ENCODE measurements around the gene LPIN2. TPM values are rescaled to one million over a fixed set of nuclear protein-coding genes. Genes with fewer than 3 reads are reported as not detected.
"Not testable (repeated sequence)": the region's sequence is repeated elsewhere in the genome, so short reads cannot be mapped to it uniquely, and the experiment has no call there.

The LPIN2 gene
- total and polyA plus RNA-seq, 3 donors from 2014 or later: 56.0 to 141 (median 109) TPM

DNA sequence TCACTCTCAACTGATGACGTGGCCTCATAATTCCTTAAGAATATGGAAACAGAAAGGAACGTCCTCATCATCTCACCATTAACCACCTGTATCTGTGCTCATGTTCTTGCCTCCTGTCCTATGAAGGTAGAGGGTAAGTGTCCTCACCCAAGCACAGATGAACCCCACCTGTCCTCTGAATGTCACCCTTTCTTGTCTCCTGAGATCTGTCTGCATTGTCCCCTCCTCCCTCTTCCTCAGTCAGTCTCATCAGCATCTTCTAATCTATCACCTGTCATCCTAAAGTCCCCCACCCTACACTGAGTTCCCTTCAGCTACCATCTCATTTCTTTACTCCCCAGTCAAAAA, 39.4 kb upstream of the LPIN2 start:
- Histone ChIP-seq H3K27me3 (no peaks in the 10 kb centered on the region), H3K4me3 (no peak overlapping the region), H3K4me1 (peaks cover 6% of the 10 kb centered on the region), H3K36me3 (ENCODE audit: low read depth, missing control alignments) (no peaks in the 10 kb centered on the region), H3K27ac (no peak overlapping the region), H3K9me3 (no peaks in the 10 kb centered on the region)
- intact Hi-C loops (cut with DNase I; ENCODE audit: low total_unique reads): no loop called here
- WGBS, 2 donors: 67 to 81% methylated on average over 2 of the region's 2 CpGs
- no peak for DNase-seq
- TF ChIP-seq, protein P1, sequence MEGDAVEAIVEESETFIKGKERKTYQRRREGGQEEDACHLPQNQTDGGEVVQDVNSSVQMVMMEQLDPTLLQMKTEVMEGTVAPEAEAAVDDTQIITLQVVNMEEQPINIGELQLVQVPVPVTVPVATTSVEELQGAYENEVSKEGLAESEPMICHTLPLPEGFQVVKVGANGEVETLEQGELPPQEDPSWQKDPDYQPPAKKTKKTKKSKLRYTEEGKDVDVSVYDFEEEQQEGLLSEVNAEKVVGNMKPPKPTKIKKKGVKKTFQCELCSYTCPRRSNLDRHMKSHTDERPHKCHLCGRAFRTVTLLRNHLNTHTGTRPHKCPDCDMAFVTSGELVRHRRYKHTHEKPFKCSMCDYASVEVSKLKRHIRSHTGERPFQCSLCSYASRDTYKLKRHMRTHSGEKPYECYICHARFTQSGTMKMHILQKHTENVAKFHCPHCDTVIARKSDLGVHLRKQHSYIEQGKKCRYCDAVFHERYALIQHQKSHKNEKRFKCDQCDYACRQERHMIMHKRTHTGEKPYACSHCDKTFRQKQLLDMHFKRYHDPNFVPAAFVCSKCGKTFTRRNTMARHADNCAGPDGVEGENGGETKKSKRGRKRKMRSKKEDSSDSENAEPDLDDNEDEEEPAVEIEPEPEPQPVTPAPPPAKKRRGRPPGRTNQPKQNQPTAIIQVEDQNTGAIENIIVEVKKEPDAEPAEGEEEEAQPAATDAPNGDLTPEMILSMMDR (IDR thresholded peaks at IDR 0.05): no peak

DNA sequence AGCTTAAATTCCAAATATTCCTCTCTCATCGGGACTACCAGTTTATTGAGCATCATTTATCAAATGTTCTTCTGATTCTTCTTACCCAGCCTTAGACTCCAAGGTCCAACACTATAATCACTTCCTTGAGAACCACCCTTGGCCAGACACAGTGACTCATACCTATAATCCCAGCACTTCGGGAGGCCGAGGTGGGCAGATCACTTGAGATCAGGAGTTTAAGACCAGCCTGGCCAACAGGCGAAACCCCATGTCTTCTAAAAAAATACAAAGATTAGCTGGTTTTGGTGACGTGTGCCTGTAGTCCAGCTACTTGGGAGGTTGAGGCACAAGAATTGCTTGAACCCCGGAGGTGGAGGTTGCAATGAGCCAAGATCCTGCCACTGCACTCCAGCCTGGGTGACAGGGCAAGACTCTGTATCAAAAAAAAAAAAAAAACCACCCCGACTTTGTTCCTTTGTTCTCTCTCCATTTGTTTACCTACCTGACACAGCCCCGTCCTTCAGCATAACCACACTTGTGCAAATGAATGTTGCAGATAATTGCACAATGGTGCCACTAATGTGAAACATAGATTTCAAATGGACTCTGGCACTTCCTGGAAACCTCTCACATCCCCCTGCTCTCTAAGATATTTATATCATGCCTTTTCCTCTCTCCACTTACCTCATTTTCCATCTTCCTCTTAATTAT, 38.9 kb upstream of the LPIN2 start:
- no peak overlapping the region for H3K27ac ChIP-seq
- no peak for DNase-seq
- H3K4me3 ChIP-seq: no peak overlapping the region
- H3K4me1 ChIP-seq: peaks cover 6% of the 10 kb centered on the region
- no peaks in the 10 kb centered on the region for H3K36me3 ChIP-seq (ENCODE audit: low read depth, missing control alignments)
- TF ChIP-seq, protein P1 (IDR thresholded peaks at IDR 0.05): no peak
- TF ChIP-seq POLR2A (IDR thresholded peaks at IDR 0.05): no peak
- intact Hi-C loops (cut with DNase I; ENCODE audit: low total_unique reads): no loop called here
- no peaks in the 10 kb centered on the region for H3K27me3 ChIP-seq
- WGBS, 2 donors: 91 to 94% methylated on average over 8 of the region's 8 CpGs
- H3K9me3 ChIP-seq: no peaks in the 10 kb centered on the region

DNA sequence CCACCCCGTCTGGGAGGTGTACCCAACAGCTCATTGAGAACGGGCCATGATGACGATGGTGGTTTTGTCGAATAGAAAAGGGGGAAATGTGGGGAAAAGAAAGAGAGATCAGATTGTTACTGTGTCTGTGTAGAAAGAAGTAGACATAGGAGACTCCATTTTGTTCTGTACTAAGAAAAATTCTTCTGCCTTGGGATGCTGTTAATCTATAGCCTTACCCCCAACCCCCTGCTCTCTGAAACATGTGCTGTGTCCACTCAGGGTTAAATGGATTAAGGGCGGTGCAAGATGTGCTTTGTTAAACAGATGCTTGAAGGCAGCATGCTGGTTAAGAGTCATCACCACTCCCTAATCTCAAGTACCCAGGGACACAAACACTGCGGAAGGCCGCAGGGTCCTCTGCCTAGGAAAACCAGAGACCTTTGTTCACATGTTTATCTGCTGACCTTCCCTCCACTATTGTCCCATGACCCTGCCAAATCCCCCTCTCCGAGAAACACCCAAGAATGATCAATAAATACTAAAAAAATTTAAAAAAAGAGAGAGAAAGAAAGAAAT, 37.0 kb upstream of the LPIN2 start:
- H3K27me3 ChIP-seq; H3K4me1 ChIP-seq; DNase-seq; H3K9me3 ChIP-seq; H3K36me3 ChIP-seq (ENCODE audit: low read depth, missing control alignments); H3K4me3 ChIP-seq; H3K27ac ChIP-seq; intact Hi-C loops (cut with DNase I; ENCODE audit: low total_unique reads): not testable (repeated sequence)
- WGBS, 2 donors: 70 to 76% methylated on average over 3 to 4 of the region's 8 CpGs

GRCh38 chr18:3048820-3049349, 35.9 kb upstream of the LPIN2 start:
- WGBS, 2 donors: 85 to 99% methylated on average over 3 of the region's 3 CpGs
- no peaks in the 10 kb centered on the region for H3K27me3 ChIP-seq
- H3K9me3 ChIP-seq: no peaks in the 10 kb centered on the region
- H3K4me1 ChIP-seq: peaks cover 12% of the 10 kb centered on the region
- no peak overlapping the region for H3K27ac ChIP-seq
- H3K36me3 ChIP-seq (ENCODE audit: low read depth, missing control alignments): no peaks in the 10 kb centered on the region
- intact Hi-C loops (cut with DNase I; ENCODE audit: low total_unique reads): no loop called here
- H3K4me3 ChIP-seq: no peak overlapping the region
- no peak for DNase-seq
- TF ChIP-seq, protein P1 (IDR thresholded peaks at IDR 0.05): no peak
- no peak for TF ChIP-seq POLR2A (IDR thresholded peaks at IDR 0.05)

DNA sequence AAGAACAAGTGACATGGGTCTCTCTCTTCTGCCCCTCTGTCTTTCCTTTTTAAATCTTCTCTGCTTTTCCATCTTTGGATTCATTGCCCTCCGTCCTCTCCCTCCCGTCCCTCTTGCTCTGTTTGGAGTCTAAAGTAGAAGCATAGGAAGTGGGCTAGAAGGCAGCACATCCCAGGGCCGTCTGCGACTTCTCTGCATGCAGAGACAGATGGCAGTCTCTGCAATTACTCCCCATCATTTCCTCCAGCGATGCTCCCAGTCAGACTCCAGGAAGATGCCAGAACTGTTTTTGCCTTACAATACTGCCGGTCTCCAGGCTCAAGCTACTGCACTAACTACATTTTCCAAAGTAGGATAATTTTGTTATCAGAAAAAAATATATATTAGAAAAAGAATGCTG, 35.2 kb upstream of the LPIN2 start:
- Histone ChIP-seq H3K4me1 (peaks cover 12% of the 10 kb centered on the region), H3K36me3 (ENCODE audit: low read depth, missing control alignments) (no peaks in the 10 kb centered on the region), H3K9me3 (no peaks in the 10 kb centered on the region), H3K27me3 (no peaks in the 10 kb centered on the region), H3K27ac (no peak overlapping the region), H3K4me3 (no peak overlapping the region)
- DNase-seq: no peak
- 46 to 48% methylated on average over 6 of the region's 6 CpGs for whole genome bisulfite sequencing, 2 donors
- TF ChIP-seq, protein P1 (IDR thresholded peaks at IDR 0.05): no peak
- TF ChIP-seq POLR2A (IDR thresholded peaks at IDR 0.05): no peak
- intact Hi-C loops (cut with DNase I; ENCODE audit: low total_unique reads): no loop called here

Measured in testis (tissue), 3 donors.